ENCODE data around the gene SLC12A5.

Gene SLC12A5

DNA sequence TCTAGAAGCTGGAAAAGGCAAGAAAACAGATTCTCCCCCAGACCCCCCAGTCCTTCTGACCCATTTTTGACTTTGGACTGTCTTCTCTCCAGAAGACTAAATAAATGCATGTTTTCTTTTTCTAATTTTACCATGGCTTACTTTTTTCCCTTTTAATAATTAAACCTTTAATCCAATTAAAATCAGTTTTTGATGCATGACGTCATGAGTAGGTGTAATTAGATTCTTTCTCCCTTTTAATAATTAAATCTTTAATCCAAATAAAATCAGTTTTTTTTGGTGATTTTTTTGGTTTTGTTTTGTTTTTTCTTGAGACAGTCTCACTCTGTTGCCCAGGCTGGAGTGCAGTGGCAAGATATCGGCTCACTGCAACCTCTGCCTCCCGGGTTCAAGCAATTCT, 73.9 kb downstream of the SLC12A5 start:
- in situ Hi-C loops (cut with MboI; ENCODE audit: low sequenced_read_pairs, unreplicated experiment): no loop called here
- no peak for DNase-seq (ENCODE audit: low spot score)
- TF ChIP-seq, protein P1, sequence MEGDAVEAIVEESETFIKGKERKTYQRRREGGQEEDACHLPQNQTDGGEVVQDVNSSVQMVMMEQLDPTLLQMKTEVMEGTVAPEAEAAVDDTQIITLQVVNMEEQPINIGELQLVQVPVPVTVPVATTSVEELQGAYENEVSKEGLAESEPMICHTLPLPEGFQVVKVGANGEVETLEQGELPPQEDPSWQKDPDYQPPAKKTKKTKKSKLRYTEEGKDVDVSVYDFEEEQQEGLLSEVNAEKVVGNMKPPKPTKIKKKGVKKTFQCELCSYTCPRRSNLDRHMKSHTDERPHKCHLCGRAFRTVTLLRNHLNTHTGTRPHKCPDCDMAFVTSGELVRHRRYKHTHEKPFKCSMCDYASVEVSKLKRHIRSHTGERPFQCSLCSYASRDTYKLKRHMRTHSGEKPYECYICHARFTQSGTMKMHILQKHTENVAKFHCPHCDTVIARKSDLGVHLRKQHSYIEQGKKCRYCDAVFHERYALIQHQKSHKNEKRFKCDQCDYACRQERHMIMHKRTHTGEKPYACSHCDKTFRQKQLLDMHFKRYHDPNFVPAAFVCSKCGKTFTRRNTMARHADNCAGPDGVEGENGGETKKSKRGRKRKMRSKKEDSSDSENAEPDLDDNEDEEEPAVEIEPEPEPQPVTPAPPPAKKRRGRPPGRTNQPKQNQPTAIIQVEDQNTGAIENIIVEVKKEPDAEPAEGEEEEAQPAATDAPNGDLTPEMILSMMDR (IDR thresholded peaks at IDR 0.05; ENCODE audit: borderline replicate concordance, control extremely low read depth, extremely low read depth, insufficient read depth, missing control alignments): no peak

DNA sequence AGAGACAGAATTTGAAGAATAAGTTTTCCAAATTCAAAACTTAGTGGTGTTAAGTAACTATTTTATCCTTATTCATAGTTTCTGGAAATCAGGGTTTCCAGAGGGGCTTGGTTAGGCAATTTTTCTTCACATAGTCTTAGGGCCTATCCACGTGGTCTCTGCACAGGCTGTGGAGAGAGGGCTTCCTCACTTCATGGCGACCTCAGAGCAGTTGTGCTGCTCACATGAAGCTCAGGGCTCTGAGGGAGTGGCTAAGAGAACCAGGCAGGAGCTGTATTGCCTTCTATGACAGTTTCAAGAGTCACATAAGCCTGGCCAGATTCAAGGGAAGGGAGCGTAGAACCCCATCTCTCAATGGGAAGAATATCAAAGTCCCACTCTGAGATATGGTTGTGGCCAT, 75.2 kb downstream of the SLC12A5 start:
- TF ChIP-seq, protein P1 (IDR thresholded peaks at IDR 0.05; ENCODE audit: borderline replicate concordance, control extremely low read depth, extremely low read depth, insufficient read depth, missing control alignments): no peak
- in situ Hi-C loops (cut with MboI; ENCODE audit: low sequenced_read_pairs, unreplicated experiment): no loop called here
- no peak for DNase-seq (ENCODE audit: low spot score)

DNA sequence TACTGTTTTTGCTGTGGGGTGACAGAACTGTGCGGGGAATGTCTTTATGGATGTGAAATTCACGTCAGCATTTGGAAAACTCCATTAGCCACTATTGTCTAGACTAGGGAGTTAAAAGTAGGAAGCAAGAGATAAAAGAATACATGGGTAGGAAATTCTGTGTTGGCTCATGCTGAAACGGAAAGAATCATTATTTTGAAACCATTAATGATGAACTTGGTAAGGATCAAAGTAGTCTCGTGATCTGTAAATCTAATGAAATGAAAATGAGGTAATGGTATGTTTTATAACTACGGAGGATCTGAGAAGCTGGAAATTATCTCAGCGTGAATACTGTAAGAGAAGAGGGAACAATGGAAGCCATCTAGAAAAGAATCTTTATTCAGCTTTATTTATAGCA, 78.0 kb downstream of the SLC12A5 start:
- in situ Hi-C loops (cut with MboI; ENCODE audit: low sequenced_read_pairs, unreplicated experiment): no loop called here
- DNase-seq (ENCODE audit: low spot score): no peak
- TF ChIP-seq, protein P1 (IDR thresholded peaks at IDR 0.05; ENCODE audit: borderline replicate concordance, control extremely low read depth, extremely low read depth, insufficient read depth, missing control alignments): no peak

DNA sequence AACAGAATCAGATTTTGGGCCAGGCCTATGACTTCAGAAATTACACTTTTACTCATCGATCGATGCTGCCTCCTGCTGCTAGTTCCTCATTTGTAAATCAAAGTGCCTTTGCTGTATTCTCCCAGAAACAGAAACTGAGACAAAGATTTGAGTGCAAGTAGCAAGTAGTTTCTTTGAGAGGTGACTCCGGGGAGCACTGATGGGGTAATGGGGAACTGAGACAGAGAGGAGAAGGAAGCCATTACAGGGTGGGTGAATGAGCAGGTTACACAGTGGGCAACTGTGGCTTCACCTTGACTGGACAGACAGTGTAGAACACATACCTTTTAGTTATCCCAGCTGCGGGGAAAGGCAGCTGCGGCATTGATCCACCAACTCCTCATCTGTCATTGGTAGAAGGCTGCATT, 79.4 kb downstream of the SLC12A5 start:
- in situ Hi-C loops (cut with MboI; ENCODE audit: low sequenced_read_pairs, unreplicated experiment): no loop called here
- TF ChIP-seq, protein P1 (IDR thresholded peaks at IDR 0.05; ENCODE audit: borderline replicate concordance, control extremely low read depth, extremely low read depth, insufficient read depth, missing control alignments): peak; percentile 10
- peak; percentile 75 for DNase-seq (ENCODE audit: low spot score)

DNA sequence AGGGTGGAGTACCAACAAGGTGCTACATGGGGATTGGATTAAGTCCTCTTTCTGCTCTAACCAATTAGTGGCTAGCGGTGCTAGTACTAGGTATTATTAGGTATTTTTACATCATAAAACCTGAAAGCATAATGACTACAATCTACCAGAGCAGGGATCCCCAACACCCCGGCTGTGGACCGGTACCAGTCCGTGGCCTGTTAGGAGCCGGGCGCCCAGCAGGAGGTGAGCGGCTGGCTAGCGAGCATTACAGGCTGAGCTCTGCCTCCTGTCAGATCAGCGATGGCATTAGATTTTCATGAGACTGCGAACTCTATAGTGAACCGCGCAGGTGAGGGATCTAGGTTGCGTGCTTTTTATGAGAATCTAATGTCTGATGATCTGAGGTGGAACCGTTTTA, 80.0 kb downstream of the SLC12A5 start:
- no peak for DNase-seq (ENCODE audit: low spot score)
- in situ Hi-C loops (cut with MboI; ENCODE audit: low sequenced_read_pairs, unreplicated experiment): no loop called here
- TF ChIP-seq, protein P1 (IDR thresholded peaks at IDR 0.05; ENCODE audit: borderline replicate concordance, control extremely low read depth, extremely low read depth, insufficient read depth, missing control alignments): no peak
